Effector CD8-positive, alpha-beta T cell (primary cell): ENCODE measurements around the gene JUND.

Experiments used
- DNase-seq: peaks from one replicate; lab custom pipeline; 2025; lab: John Stamatoyannopoulos, UW

JUND gene

GRCh38 chr19:18308051-18308947 is 26.9 kb upstream of the JUND start:
- no peak for DNase-seq

GRCh38 chr19:18307271-18307681 is 25.9 kb upstream of the JUND start:
- DNase-seq = no peak

GRCh38 chr19:18306888-18307260 is 25.5 kb upstream of the JUND start:
- DNase-seq = no peak

- no peak for DNase-seq
Observed at GRCh38 chr19:18306209-18306887, 24.9 kb upstream of the JUND start.

GRCh38 chr19:18304458-18305310 is 23.3 kb upstream of the JUND start:
- peak; percentile 61 for DNase-seq

GRCh38 chr19:18304208-18304457 is 22.7 kb upstream of the JUND start:
- no peak for DNase-seq

GRCh38 chr19:18301718-18302111 is 20.3 kb upstream of the JUND start:
- DNase-seq = no peak

- DNase-seq = no peak
Observed at GRCh38 chr19:18300930-18301717, 19.7 kb upstream of the JUND start.

GRCh38 chr19:18299654-18300053 is 18.2 kb upstream of the JUND start:
- DNase-seq = no peak

- no peak for DNase-seq
Observed at GRCh38 chr19:18298601-18299000, 17.2 kb upstream of the JUND start.

- no peak for DNase-seq
Observed at GRCh38 chr19:18297308-18297707, 15.9 kb upstream of the JUND start.

GRCh38 chr19:18295034-18295451 is 13.6 kb upstream of the JUND start:
- DNase-seq = no peak

- DNase-seq = peak; percentile 75
Observed at GRCh38 chr19:18294467-18294864, 13.0 kb upstream of the JUND start.

- DNase-seq = no peak
Observed at GRCh38 chr19:18293642-18294466, 12.4 kb upstream of the JUND start.

GRCh38 chr19:18292810-18293641 is 11.6 kb upstream of the JUND start:
- no peak for DNase-seq

GRCh38 chr19:18292462-18292809 is 11.0 kb upstream of the JUND start:
- DNase-seq = peak; percentile 29

- DNase-seq = peak; percentile 69
Observed at GRCh38 chr19:18291590-18292461, 10.4 kb upstream of the JUND start.

- DNase-seq = no peak
Observed at GRCh38 chr19:18291019-18291524, 9.7 kb upstream of the JUND start.
